Stimulated activated CD4-positive, alpha-beta T cell treated with anti-CD3 and anti-CD28 coated beads, Interleukin-4, amount 100 ng/mL, for 24 hours (primary cell): ENCODE data around the gene KRTAP5-2.

ENCODE experiments used
- DNase-seq: peaks from one replicate; pipeline ENCODE4 v3.0.0-alpha.2; 2020

KRTAP5-2 gene

GRCh38 chr11:1553808-1554594, 44.1 kb downstream of the KRTAP5-2 start:
- no peak for DNase-seq

- no peak for DNase-seq
Observed at GRCh38 chr11:1549338-1550330, 48.5 kb downstream of the KRTAP5-2 start.

- no peak for DNase-seq
Observed at GRCh38 chr11:1548221-1549070, 49.6 kb downstream of the KRTAP5-2 start.

- no peak for DNase-seq
Observed at GRCh38 chr11:1547467-1548098, 50.5 kb downstream of the KRTAP5-2 start.
